ENCODE data around the gene TBRG1. TPM values are rescaled to one million over a fixed set of nuclear protein-coding genes. Genes with fewer than 3 reads are reported as not detected.
"Not testable (repeated sequence)": the region's sequence is repeated elsewhere in the genome, so short reads cannot be mapped to it uniquely, and the experiment has no call there.

The TBRG1 gene, protein sequence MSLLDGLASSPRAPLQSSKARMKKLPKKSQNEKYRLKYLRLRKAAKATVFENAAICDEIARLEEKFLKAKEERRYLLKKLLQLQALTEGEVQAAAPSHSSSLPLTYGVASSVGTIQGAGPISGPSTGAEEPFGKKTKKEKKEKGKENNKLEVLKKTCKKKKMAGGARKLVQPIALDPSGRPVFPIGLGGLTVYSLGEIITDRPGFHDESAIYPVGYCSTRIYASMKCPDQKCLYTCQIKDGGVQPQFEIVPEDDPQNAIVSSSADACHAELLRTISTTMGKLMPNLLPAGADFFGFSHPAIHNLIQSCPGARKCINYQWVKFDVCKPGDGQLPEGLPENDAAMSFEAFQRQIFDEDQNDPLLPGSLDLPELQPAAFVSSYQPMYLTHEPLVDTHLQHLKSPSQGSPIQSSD
- polyA plus RNA-seq, result 10 to 100 TPM; 14.7 to 26.1 (median 25.9) TPM

GRCh38 chr11:124622531-124623451, at the start of gene TBRG1:
TBRG1 (plus strand) TSS chr11:124622864; CDS start chr11:124623084, 220 bp downstream.
- WGBS, 3 donors, result 0% methylated on average over 56 to 57 of the region's 57 CpGs

DNA sequence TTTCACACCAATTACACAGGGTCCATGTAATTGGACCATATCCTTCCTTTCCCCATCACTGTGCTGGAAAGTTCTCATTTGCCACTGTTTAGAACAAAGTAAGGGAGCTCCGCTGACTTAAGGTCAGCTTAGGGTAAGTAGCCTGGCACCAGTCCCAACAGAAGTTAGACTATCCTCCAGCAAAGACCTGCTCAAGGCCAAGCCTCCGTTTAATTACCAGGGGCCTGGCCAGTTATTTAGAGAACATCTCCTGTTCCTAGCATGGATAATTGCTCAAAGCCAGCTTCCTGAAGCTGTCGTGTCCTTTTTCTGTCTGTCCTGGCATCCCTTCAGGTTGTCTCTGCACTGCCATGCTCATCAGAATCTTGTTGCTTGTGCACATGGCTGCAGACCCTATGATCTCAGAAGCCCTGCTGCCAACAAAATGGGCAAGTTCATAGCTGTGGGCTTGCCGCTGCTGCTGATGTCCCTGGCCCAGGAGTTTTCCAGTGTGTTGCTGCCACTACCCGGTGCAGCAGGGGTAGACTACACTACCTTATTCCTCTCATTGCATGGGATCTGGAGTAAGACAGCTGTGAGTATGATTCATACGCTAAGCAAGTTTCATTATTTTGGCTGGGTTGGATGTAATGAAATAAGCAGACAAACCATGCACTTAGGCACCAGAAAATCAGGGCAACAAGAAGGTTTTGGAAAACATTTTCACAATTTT, 44.8 kb upstream of the TBRG1 start:
- WGBS, 3 donors, result 68 to 73% (median 69%) methylated on average over 6 of the region's 6 CpGs
- H3K27ac ChIP-seq (ENCODE audit: low read depth, low read length), result no peak overlapping the region

More at GRCh38 chr11:124622531-124623451, at the start of gene TBRG1:
- peak within 1 kb of the TSS; percentile 56 for H3K27ac ChIP-seq (ENCODE audit: low read depth, low read length)

GRCh38 chr11:124578761-124579160, 43.9 kb upstream of the TBRG1 start:
- 36 to 82% (median 82%) methylated on average over 4 of the region's 4 CpGs for WGBS, 3 donors
- H3K27ac ChIP-seq (ENCODE audit: low read depth, low read length), result no peak overlapping the region

DNA sequence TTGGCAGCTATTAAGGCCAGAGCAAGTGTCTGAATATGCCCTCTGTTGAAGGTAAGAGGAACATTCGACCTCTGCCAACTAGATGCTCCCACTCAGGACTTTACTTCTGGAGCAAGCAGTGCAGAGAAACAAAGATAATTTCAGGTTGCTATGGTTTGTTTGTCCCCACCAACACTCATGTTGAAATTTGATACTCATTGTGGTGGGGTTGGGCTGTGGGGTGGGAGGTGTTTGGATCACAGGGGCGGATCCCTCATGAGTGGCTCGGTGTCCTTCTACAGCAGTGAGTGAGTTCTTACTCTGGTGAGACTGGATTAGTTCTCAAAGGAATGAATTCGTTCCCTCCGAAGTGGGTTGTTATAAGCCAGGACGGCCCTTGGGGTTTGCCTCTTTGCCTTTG, 40.8 kb upstream of the TBRG1 start:
- 63 to 85% (median 83%) methylated on average over 6 of the region's 6 CpGs for WGBS, 3 donors
- H3K27ac ChIP-seq (ENCODE audit: low read depth, low read length), result no peak overlapping the region

- no peak overlapping the region for H3K27ac ChIP-seq (ENCODE audit: low read depth, low read length)
- 80 to 86% (median 86%) methylated on average over 2 of the region's 2 CpGs for WGBS, 3 donors
These were observed 40.1 kb upstream of the TBRG1 start for GRCh38 chr11:124582565-124582964.

GRCh38 chr11:124583781-124584180, 38.9 kb upstream of the TBRG1 start:
- WGBS, 3 donors, result 47 to 86% (median 77%) methylated on average over 8 of the region's 8 CpGs
- no peak overlapping the region for H3K27ac ChIP-seq (ENCODE audit: low read depth, low read length)

DNA sequence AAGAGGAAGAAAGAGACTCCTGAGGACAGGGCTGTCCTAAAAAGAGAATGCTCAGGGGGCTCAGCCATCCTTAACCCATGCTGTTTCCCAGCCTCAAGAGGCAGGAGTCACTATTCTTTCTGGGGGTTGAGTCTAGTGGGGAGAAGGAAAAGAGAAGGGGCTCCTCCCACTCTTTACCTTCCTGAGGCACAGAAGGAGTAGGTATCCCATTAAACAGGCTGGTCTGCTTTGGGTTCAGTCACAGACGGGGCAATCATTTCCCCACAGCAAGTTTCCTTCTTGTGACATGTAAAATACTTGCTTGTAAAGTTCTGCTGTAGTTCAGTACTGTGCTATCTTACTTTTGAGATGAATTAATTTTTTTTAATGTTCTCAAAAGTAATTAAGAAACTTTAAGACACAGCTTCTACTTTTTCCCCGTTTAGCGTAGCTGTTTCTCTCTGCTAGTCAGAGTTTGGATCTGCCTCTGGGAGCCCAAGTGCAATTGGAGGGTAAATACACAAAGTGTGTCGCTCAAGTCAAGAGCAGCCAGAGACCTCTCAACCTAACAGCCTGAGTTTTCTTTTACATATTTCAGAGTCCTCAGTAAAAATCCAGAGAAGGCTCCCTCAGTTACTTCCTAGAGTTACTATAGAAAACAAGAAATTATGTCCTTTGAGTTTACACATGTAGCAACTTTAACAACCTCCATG, 37.8 kb upstream of the TBRG1 start:
- WGBS, 3 donors, result 61 to 77% (median 73%) methylated on average over 4 of the region's 4 CpGs
- no peak overlapping the region for H3K27ac ChIP-seq (ENCODE audit: low read depth, low read length)

- 32 to 49% (median 46%) methylated on average over 3 of the region's 3 CpGs for WGBS, 3 donors
- H3K27ac ChIP-seq (ENCODE audit: low read depth, low read length), result no peak overlapping the region
These were observed 36.3 kb upstream of the TBRG1 start for GRCh38 chr11:124586238-124586860.

DNA sequence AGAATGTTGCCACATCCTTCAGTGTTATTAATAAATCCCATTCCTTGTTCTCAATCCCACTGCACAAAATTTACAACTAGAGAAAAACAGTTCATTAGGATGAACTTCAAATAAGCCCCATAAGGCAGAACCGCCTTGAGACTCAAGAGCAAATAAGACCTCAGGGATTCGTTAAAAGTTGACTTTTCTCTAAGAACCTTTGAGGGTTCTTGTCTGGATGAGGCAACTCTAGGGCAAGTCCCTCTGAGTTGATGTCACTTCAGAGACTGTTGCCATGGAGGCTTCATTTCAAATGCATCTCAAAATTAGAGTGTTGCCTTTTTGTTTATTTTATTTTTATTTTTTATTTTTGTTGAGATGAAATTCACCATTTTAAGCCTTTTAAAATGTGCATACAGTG, 31.2 kb upstream of the TBRG1 start:
- 63 to 87% (median 86%) methylated on average over 2 of the region's 2 CpGs for WGBS, 3 donors
- no peak overlapping the region for H3K27ac ChIP-seq (ENCODE audit: low read depth, low read length)

DNA sequence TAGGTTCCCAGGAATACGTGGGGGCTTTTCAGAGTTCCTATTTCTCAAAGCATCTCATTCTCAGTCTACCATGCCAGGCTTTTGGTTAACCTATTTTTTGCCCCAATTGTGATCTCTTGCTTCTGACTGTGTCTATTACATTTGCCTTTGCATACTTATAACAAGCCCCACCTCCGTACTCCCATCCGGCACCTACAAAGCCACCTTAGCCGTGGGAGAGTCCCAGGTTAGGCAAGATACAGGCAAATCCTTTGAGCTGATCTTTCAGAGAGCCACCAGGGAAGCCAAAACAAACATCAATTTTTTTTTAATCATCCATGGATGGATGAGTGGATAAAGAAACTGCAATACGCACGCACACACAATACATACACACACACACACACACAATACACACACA, 30.0 kb upstream of the TBRG1 start:
- H3K27ac ChIP-seq (ENCODE audit: low read depth, low read length), result no peak overlapping the region
- 76 to 87% (median 85%) methylated on average over 6 of the region's 6 CpGs for WGBS, 3 donors

DNA sequence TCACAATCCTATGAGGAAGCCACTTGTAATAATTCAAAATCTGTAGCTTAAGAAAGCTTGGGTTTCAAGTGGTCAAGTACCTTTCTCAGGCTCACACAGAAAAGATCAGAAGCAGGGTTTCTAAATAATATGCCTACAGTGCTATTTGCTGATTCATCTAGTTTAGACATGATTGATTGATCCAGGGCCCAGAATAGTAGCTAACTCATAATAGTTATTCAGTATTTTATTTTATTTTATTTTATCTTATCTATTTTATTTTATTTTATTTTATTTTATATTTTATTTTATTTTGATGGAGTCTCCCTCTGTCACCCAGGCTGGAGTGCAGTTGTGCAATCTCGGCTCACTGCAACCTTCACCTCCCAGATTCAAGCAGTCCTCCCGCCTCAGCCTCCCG, 27.4 kb upstream of the TBRG1 start:
- H3K27ac ChIP-seq (ENCODE audit: low read depth, low read length), result no peak overlapping the region
- 91 to 93% (median 91%) methylated on average over 3 of the region's 3 CpGs for WGBS, 3 donors

GRCh38 chr11:124597626-124598025, 25.0 kb upstream of the TBRG1 start:
- H3K27ac ChIP-seq (ENCODE audit: low read depth, low read length), result no peak overlapping the region

GRCh38 chr11:124600621-124601320, 21.9 kb upstream of the TBRG1 start:
- 58 to 67% (median 62%) methylated on average over 5 of the region's 5 CpGs for WGBS, 3 donors
- H3K27ac ChIP-seq (ENCODE audit: low read depth, low read length), result no peak overlapping the region

- WGBS, 3 donors, result 65 to 87% (median 85%) methylated on average over 3 of the region's 3 CpGs
- no peak overlapping the region for H3K27ac ChIP-seq (ENCODE audit: low read depth, low read length)
These were observed 20.5 kb upstream of the TBRG1 start for GRCh38 chr11:124602193-124602592.

DNA sequence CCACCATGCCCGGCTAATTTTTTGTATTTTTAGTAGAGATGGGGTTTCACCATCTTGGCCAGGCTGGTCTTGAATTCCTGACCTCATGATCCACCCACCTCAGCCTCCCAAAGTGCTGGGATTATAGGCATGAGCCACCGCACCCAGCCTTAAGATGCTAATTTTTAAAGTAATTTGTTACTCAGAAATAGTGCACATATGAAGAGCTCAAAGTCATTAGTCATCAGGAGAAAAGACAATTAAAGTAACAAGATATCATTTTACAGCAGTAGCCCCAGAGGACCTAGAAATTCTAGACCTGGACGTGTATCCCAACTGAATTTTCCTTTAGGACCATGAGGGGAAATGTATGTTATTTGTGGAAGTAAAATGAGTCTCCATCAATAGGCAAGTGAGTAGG, 19.9 kb upstream of the TBRG1 start:
- not testable (repeated sequence) for H3K27ac ChIP-seq (ENCODE audit: low read depth, low read length)
- WGBS, 3 donors, result 75 to 82% (median 81%) methylated on average over 3 of the region's 3 CpGs

DNA sequence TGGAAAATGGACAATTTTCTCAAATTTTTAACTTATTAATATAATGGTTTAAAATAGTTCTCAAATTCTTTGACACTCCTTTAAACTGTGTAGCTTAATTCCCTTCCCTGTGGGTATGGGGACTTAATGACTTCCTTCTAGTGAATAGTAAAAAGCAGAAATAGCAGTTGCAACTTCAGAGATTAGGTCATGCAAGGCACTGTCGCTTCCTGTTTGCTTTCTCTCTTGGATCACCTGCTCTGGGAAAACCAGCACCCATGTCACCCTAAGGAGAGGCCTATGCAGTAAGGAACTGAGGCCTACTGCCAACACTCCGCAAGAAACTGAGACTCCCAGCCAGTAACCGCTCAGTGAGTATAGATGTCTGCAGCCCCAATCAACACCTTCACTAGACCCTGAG, 16.9 kb upstream of the TBRG1 start:
- WGBS, 3 donors, result 65 to 77% (median 71%) methylated on average over 3 of the region's 3 CpGs
- H3K27ac ChIP-seq (ENCODE audit: low read depth, low read length), result no peak overlapping the region

DNA sequence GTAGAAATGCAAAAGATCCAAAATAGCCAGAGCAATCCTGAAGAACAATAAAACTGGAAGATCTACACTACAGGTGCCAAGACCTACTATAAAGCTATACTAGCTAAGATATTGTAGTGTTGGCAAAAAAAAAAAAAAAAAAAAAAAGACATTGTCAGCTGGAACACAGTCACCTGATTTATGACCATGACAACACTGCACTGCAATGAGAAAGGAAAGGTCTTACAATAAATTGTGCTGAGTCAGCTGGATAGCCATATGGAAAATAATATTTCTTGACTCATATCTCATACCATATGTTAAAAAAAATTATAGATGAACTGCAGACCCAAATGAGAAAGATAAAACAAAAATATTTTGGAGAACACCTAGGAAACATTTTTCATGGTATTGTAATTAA, 14.5 kb upstream of the TBRG1 start:
- H3K27ac ChIP-seq (ENCODE audit: low read depth, low read length), result no peak overlapping the region
